A549 (cell line): Measurements from ENCODE around the gene MTX3. TPM values are rescaled to one million over a fixed set of nuclear protein-coding genes. Genes with fewer than 3 reads are reported as not detected.

ENCODE experiments used
- ATAC-seq, 2 experiments: fragments of 200-7000 bp in 1 of 2; fragments of >200 bp in 1 of 2; cut with Nextera tagmentation in 1 of 2; cut with Tn5 transposase in 1 of 2; 3 replicates each; pipeline versions ENCODE4 v1.8.0 to v1.9.1; 2018 to 2020; ENCODE audit warnings: mild to moderate bottlenecking in 1 of 2, moderate library complexity in 1 of 2
- CTCF ChIA-PET: fragments of 300-600 bp; sonication (Branson Sonifier 250); formaldehyde crosslinking; extraction: SDS; loops from one replicate; lab custom pipeline; 2021; ENCODE audit warnings: antibody characterized with exemption, inconsistent platforms; lab: Yijun Ruan, JAX
- POLR2A ChIA-PET: fragments of 350-600 bp; formaldehyde crosslinking; extraction: SDS; loops from one replicate; lab custom pipeline; 2021; ENCODE audit warnings: antibody characterized with exemption, inconsistent platforms; lab: Yijun Ruan, JAX
- DNase-seq, 2 experiments: peaks; one replicate each; pipeline versions ENCODE4 v3.0.0 to v3.0.0-alpha.2; 2011 to 2016; ENCODE audit warnings: low read depth in 1 of 2, low spot score in 1 of 2
- FAIRE-seq: peaks from 2 replicates; lab custom pipeline; 2011; peaks lifted over from hg19 to GRCh38; lab: Jason Lieb, UNC
- H3K27ac ChIP-seq, 2 experiments: fragments of >200 bp; sonication (Bioruptor Twin); formaldehyde crosslinking; 3 replicates each; pipeline ENCODE4 v1.5.1; 2016 to 2017
- H3K4me1 ChIP-seq: fragments of >200 bp; sonication (Bioruptor Twin); formaldehyde crosslinking; 3 replicates; pipeline ENCODE4 v1.6.1; 2016
- H3K4me2 ChIP-seq: fragments of >200 bp; sonication (Bioruptor Twin); formaldehyde crosslinking; 3 replicates; pipeline ENCODE4 v1.6.1; 2016
- H3K4me3 ChIP-seq: fragments of >200 bp; sonication (Bioruptor Twin); formaldehyde crosslinking; 3 replicates; pipeline ENCODE4 v1.5.1; 2016
- H3K9me3 ChIP-seq: fragments of >200 bp; sonication (Bioruptor Twin); formaldehyde crosslinking; 3 replicates; pipeline ENCODE4 v1.6.1; 2016
- CHD2 ChIP-seq: fragments of 150-350 bp; IDR thresholded peaks from 2 replicates; pipeline ENCODE4 v1.6.1; 2014; ENCODE audit warnings: low read length; ENCODE audit not compliant: partially characterized antibody
- EHMT2 ChIP-seq: fragments of 200-600 bp; sonication (generic); IDR thresholded peaks from 2 replicates; pipeline ENCODE4 v1.6.1; 2016; ENCODE audit warnings: antibody characterized with exemption, low read depth, mild to moderate bottlenecking, moderate library complexity
- EP300 ChIP-seq, 2 experiments: fragments of >200 bp; sonication (Bioruptor Twin); formaldehyde crosslinking; IDR thresholded peaks; 2 replicates in 1 of 2; 3 replicates in 1 of 2; pipeline ENCODE4 v1.6.1; 2016 to 2017
- FOSL2 ChIP-seq, 2 experiments: fragments of 450-650 bp in 1 of 2; fragments of >200 bp in 1 of 2; sonication (Bioruptor Twin) in 1 of 2; formaldehyde crosslinking; IDR thresholded peaks; 2 replicates each; pipeline versions ENCODE4 v1.5.0 to v1.6.1; 2016 to 2020; ENCODE audit warnings: mild to moderate bottlenecking in 1 of 2, moderate library complexity in 1 of 2
- GATA3 ChIP-seq: IDR thresholded peaks from 2 replicates; pipeline ENCODE4 v1.6.1; 2012; ENCODE audit warnings: borderline replicate concordance
- HOXA7 ChIP-seq: fragments of 250-450 bp; sonication (Bioruptor Pico); IDR thresholded peaks from 2 replicates; pipeline ENCODE4 v1.5.0; 2020; ENCODE audit warnings: mild to moderate bottlenecking, moderate library complexity
- NR3C1 ChIP-seq: fragments of >200 bp; sonication (Bioruptor Twin); formaldehyde crosslinking; IDR thresholded peaks from 3 replicates; pipeline ENCODE4 v1.6.1; 2017
- RAD21 ChIP-seq, 2 experiments: fragments of >200 bp in 1 of 2; sonication (Bioruptor Twin) in 1 of 2; formaldehyde crosslinking in 1 of 2; IDR thresholded peaks in 1 of 2; conservative IDR thresholded peaks in 1 of 2; 2 replicates in 1 of 2; 3 replicates in 1 of 2; pipeline ENCODE4 v1.6.1; 2012 to 2018; ENCODE audit warnings: inconsistent platforms in 1 of 2
- SMC3 ChIP-seq: fragments of >200 bp; sonication (Bioruptor Twin); formaldehyde crosslinking; IDR thresholded peaks from 3 replicates; pipeline ENCODE4 v1.6.1; 2018; ENCODE audit warnings: inconsistent platforms
- TFCP2L1 ChIP-seq: fragments of 250-450 bp; sonication (Bioruptor Pico); IDR thresholded peaks from 2 replicates; pipeline ENCODE4 v1.5.0; 2021; ENCODE audit warnings: mild to moderate bottlenecking
- TP53 ChIP-seq: fragments of 250-450 bp; sonication (Bioruptor Pico); IDR thresholded peaks from 2 replicates; pipeline ENCODE4 v1.5.0; 2021; ENCODE audit warnings: mild to moderate bottlenecking, moderate library complexity
- WGBS: methylation state at CpG from one replicate; pipeline ENCODE4 v1.1.6; 2017; ENCODE audit errors: missing lambda C conversion rate; 5-methylcytosine and 5-hydroxymethylcytosine counted together
- polyA plus RNA-seq, 4 experiments: library from polyadenylated mRNA; depleted of rRNA in 3 of 4; stranded (reverse); fragments of >200 nt; fragmentation: RNase III in 1 of 4; extraction: RNeasy Plus Mini Kit Qiagen cat#74134 plus additional on column Dnase treatment in 1 of 4; gene quantifications; 2 replicates in 3 of 4; 3 replicates in 1 of 4; pipeline ENCODE4 v1.2.3, GENCODE V29; 2011 to 2017
- TF ChIP-seq, protein P1 (sequence below): fragments of >200 bp; sonication (Bioruptor Twin); formaldehyde crosslinking; IDR thresholded peaks from 2 replicates; pipeline ENCODE4 v1.6.1; 2016
- TF ChIP-seq, protein P2 (sequence below): fragments of 250-450 bp; sonication (Bioruptor Pico); IDR thresholded peaks from 2 replicates; pipeline ENCODE4 v1.5.0; 2021; ENCODE audit warnings: mild to moderate bottlenecking, moderate library complexity, borderline replicate concordance
- TF ChIP-seq, protein P3 (sequence below): fragments of 250-450 bp; sonication (Bioruptor Pico); IDR thresholded peaks from 2 replicates; pipeline ENCODE4 v1.5.0; 2020; ENCODE audit warnings: low read depth, mild to moderate bottlenecking, moderate library complexity
- TF ChIP-seq, protein P4 (sequence below): fragments of 200-600 bp; sonication (generic); IDR thresholded peaks from 2 replicates; pipeline ENCODE4 v1.6.1; 2016; ENCODE audit warnings: antibody characterized with exemption, mild to moderate bottlenecking, moderate library complexity
- TF ChIP-seq, protein P5 (sequence below): IDR thresholded peaks from 2 replicates; pipeline ENCODE4 v1.6.1; 2012; ENCODE audit warnings: low read depth, borderline replicate concordance

The MTX3 gene
- polyA plus RNA-seq, 2 of the 4 experiments (the other 2 are of a cell fraction) = 7.4 to 19.1 TPM

DNA sequence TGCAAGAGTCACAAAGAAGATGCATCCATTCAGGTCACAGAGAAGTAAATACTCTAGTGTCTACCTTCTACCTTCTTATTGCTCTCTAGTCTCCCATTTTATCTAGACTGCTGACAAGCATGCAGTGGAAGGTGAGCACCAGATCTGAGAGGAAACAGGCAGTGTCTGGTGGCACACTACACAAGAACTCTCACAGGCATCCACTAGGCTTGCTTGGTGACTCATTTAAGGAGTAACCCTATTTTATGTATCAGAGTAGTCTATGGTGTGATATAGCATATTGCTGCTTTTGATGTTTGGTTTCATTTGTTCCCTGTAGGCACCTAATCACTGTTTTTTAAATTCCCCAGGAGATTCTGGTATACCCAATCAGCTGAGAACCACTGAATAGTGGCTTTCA is 42.5 kb upstream of the MTX3 start:
- Histone ChIP-seq H3K27ac (no peak overlapping the region), H3K4me1 (no peaks in the 10 kb centered on the region), H3K4me3 (no peak overlapping the region), H3K9me3 (no peaks in the 10 kb centered on the region), H3K4me2 (no peak overlapping the region)
- ChIA-PET CTCF (no interaction called here), POLR2A (no interaction called here)
- FAIRE-seq (no peak), ATAC-seq (peak; percentile 24 to 36; a peak in 1 of 6 replicates), DNase-seq (no peak)
- no peak for TF ChIP-seq TP53 (CRISPR knock-in tag)
- TF ChIP-seq FOSL2 (IDR thresholded peaks at IDR 0.05) = no peak
- no peak for TF ChIP-seq FOSL2 (CRISPR knock-in tag; IDR thresholded peaks at IDR 0.05)

DNA sequence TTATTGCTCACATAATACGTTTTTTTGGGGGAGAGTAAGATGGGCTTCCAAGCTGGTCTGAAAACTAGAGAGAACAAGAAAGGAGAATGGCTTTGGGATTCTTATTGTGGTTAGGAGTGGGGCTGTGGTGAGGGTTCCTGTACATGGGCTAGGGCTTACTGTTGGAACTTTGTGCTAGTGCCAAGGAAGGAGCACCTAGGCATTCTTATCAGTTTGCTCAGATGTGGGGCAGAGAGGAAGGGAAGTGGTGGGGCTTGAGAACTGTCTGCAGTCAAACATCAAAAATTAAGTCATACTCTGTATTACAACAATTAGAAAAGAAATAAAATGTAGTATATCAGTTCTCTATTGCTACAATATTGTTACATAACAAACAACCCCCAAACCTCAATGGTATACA is 40.0 kb upstream of the MTX3 start:
- ATAC-seq (no peak), DNase-seq (no peak), FAIRE-seq (no peak)
- ChIA-PET CTCF (interaction anchor here (2.1 kb wide), 1 partner anchor 10 kb away, joined by 6 read pairs; no protein-coding TSS in a partner anchor), POLR2A (no interaction called here)
- H3K4me1 ChIP-seq = no peaks in the 10 kb centered on the region
- 0% methylated on average over 1 of the region's 1 CpG for WGBS
- no peak overlapping the region for H3K4me2 ChIP-seq
- TF ChIP-seq EHMT2 = no peak
- TF ChIP-seq, protein P1, sequence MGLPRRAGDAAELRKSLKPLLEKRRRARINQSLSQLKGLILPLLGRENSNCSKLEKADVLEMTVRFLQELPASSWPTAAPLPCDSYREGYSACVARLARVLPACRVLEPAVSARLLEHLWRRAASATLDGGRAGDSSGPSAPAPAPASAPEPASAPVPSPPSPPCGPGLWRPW = no peak
- no peak for TF ChIP-seq NR3C1
- no peak for TF ChIP-seq HOXA7
- TF ChIP-seq EP300 (IDR thresholded peaks at IDR 0.05) = no peak
- TF ChIP-seq CHD2 = no peak
- TF ChIP-seq, protein P2, sequence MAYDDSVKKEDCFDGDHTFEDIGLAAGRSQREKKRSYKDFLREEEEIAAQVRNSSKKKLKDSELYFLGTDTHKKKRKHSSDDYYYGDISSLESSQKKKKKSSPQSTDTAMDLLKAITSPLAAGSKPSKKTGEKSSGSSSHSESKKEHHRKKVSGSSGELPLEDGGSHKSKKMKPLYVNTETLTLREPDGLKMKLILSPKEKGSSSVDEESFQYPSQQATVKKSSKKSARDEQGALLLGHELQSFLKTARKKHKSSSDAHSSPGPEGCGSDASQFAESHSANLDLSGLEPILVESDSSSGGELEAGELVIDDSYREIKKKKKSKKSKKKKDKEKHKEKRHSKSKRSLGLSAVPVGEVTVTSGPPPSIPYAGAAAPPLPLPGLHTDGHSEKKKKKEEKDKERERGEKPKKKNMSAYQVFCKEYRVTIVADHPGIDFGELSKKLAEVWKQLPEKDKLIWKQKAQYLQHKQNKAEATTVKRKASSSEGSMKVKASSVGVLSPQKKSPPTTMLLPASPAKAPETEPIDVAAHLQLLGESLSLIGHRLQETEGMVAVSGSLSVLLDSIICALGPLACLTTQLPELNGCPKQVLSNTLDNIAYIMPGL (CRISPR knock-in tag) = no peak
- no peaks in the 10 kb centered on the region for H3K9me3 ChIP-seq
- H3K27ac ChIP-seq = no peak overlapping the region
- no peak overlapping the region for H3K4me3 ChIP-seq

DNA sequence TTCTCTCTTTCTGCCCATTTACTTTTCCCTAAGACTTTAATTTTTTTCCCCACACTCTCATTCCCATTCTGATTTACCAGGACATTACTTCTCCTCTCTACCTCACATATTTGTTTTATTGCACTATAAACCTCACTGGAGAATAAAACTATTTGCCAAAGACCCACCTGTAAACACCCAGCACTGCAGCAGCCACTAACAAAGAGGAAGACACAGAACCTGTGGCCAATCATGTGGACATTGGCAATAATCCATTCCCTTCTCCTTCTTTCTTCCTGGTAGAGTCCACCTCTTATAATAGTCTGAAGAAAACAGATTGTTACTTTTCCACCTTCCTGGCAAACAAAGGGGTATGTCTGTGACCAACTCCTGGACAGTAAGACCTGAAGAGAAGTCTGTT is 35.8 kb upstream of the MTX3 start:
- TF ChIP-seq SMC3 = no peak
- no peak for TF ChIP-seq TFCP2L1 (CRISPR knock-in tag)
- TF ChIP-seq RAD21 (conservative IDR thresholded peaks at IDR 0.05 in 1 of 2, IDR thresholded peaks at IDR 0.05 in 1 of 2) = no peak
- TF ChIP-seq, protein P3, sequence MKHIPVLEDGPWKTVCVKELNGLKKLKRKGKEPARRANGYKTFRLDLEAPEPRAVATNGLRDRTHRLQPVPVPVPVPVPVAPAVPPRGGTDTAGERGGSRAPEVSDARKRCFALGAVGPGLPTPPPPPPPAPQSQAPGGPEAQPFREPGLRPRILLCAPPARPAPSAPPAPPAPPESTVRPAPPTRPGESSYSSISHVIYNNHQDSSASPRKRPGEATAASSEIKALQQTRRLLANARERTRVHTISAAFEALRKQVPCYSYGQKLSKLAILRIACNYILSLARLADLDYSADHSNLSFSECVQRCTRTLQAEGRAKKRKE = no peak
- TF ChIP-seq GATA3 = no peak
- no peak for TF ChIP-seq EHMT2
- TF ChIP-seq, protein P4, sequence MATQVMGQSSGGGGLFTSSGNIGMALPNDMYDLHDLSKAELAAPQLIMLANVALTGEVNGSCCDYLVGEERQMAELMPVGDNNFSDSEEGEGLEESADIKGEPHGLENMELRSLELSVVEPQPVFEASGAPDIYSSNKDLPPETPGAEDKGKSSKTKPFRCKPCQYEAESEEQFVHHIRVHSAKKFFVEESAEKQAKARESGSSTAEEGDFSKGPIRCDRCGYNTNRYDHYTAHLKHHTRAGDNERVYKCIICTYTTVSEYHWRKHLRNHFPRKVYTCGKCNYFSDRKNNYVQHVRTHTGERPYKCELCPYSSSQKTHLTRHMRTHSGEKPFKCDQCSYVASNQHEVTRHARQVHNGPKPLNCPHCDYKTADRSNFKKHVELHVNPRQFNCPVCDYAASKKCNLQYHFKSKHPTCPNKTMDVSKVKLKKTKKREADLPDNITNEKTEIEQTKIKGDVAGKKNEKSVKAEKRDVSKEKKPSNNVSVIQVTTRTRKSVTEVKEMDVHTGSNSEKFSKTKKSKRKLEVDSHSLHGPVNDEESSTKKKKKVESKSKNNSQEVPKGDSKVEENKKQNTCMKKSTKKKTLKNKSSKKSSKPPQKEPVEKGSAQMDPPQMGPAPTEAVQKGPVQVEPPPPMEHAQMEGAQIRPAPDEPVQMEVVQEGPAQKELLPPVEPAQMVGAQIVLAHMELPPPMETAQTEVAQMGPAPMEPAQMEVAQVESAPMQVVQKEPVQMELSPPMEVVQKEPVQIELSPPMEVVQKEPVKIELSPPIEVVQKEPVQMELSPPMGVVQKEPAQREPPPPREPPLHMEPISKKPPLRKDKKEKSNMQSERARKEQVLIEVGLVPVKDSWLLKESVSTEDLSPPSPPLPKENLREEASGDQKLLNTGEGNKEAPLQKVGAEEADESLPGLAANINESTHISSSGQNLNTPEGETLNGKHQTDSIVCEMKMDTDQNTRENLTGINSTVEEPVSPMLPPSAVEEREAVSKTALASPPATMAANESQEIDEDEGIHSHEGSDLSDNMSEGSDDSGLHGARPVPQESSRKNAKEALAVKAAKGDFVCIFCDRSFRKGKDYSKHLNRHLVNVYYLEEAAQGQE = no peak
- TF ChIP-seq, protein P5, sequence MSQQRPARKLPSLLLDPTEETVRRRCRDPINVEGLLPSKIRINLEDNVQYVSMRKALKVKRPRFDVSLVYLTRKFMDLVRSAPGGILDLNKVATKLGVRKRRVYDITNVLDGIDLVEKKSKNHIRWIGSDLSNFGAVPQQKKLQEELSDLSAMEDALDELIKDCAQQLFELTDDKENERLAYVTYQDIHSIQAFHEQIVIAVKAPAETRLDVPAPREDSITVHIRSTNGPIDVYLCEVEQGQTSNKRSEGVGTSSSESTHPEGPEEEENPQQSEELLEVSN = no peak
- Histone ChIP-seq H3K4me2 (no peak overlapping the region), H3K4me1 (no peaks in the 10 kb centered on the region), H3K27ac (no peak overlapping the region), H3K4me3 (no peak overlapping the region), H3K9me3 (no peaks in the 10 kb centered on the region)
- DNase-seq (no peak), FAIRE-seq (no peak), ATAC-seq (no peak)
- POLR2A ChIA-PET = no interaction called here
- CTCF ChIA-PET = no interaction called here
